DMS53 treated with DMSO at 0.1 percent for 48 hours (cell line): ENCODE results near the gene MC1R.
"Not testable (repeated sequence)": the region's sequence is repeated elsewhere in the genome, so short reads cannot be mapped to it uniquely, and the experiment has no call there.

ENCODE experiments used
- DNase-seq: peaks from one replicate; lab custom pipeline; 2025; ENCODE audit not compliant: unreplicated experiment; lab: John Stamatoyannopoulos, UW

The MC1R gene

GRCh38 chr16:89913408-89914387 is 5.0 kb upstream of the MC1R start:
- DNase-seq = no peak

GRCh38 chr16:89914642-89915285 is 3.9 kb upstream of the MC1R start:
- not testable (repeated sequence) for DNase-seq

- DNase-seq = no peak
Observed at GRCh38 chr16:89915303-89916232, 3.1 kb upstream of the MC1R start.

- peak; percentile 72 for DNase-seq
Observed at GRCh38 chr16:89917773-89918452, 749 bp upstream of the MC1R start.

- no peak for DNase-seq
Observed at GRCh38 chr16:89919535-89920406, 1.1 kb downstream of the MC1R start.

- DNase-seq = no peak
Observed at GRCh38 chr16:89920723-89921122, 2.1 kb downstream of the MC1R start.

- DNase-seq = peak; percentile 40
Observed at GRCh38 chr16:89921131-89921701, 2.6 kb downstream of the MC1R start.

GRCh38 chr16:89921702-89922476 is 3.2 kb downstream of the MC1R start:
- DNase-seq = peak; percentile 47

- DNase-seq = peak; percentile 45
Observed at GRCh38 chr16:89922477-89922883, 3.8 kb downstream of the MC1R start.

- peak; percentile 7 for DNase-seq
Observed at GRCh38 chr16:89922884-89923639, 4.4 kb downstream of the MC1R start, which contains the start of gene TUBB3. TUBB3 (plus strand) TSS chr16:89923342; CDS start chr16:89923402, 60 bp downstream.

GRCh38 chr16:89923640-89924296 is 5.1 kb downstream of the MC1R start:
- peak; percentile 1 for DNase-seq

GRCh38 chr16:89924297-89924924 is 5.7 kb downstream of the MC1R start:
- DNase-seq = peak; percentile 0

- DNase-seq = peak; percentile 17
Observed at GRCh38 chr16:89924925-89925307, 6.3 kb downstream of the MC1R start.

- DNase-seq = peak; percentile 4
Observed at GRCh38 chr16:89925596-89926079, 7.0 kb downstream of the MC1R start.

GRCh38 chr16:89931305-89931896 is 12.7 kb downstream of the MC1R start:
- no peak for DNase-seq

- no peak for DNase-seq
Observed at GRCh38 chr16:89931964-89932363, 13.3 kb downstream of the MC1R start.
